Smooth muscle cell (in vitro differentiated cells): Measurements from ENCODE around the gene CNTN4. TPM values are rescaled to one million over a fixed set of nuclear protein-coding genes. Genes with fewer than 3 reads are reported as not detected.

ENCODE experiments used
- DNase-seq: peaks from one replicate; lab custom pipeline; 2025; ENCODE audit not compliant: unreplicated experiment; lab: John Stamatoyannopoulos, UW
- H2AFZ ChIP-seq: fragments of 200-600 bp; sonication (generic); 2 replicates; pipeline ENCODE4 v1.6.0; 2016; ENCODE audit warnings: antibody characterized with exemption, low read depth, mild to moderate bottlenecking
- H3F3A ChIP-seq: fragments of 200-600 bp; sonication (generic); 2 replicates; pipeline ENCODE4 v1.6.0; 2017; ENCODE audit warnings: antibody characterized with exemption, low read depth
- H3K27ac ChIP-seq: fragments of 200-600 bp; sonication (generic); 2 replicates; pipeline ENCODE4 v1.5.1; 2016; ENCODE audit warnings: low read depth, mild to moderate bottlenecking
- H3K27me3 ChIP-seq: fragments of 200-600 bp; sonication (generic); 2 replicates; pipeline ENCODE4 v1.6.1; 2016; ENCODE audit warnings: low read depth, mild to moderate bottlenecking
- H3K36me3 ChIP-seq: fragments of 200-600 bp; sonication (generic); 2 replicates; pipeline ENCODE4 v1.5.1; 2016; ENCODE audit warnings: low read depth
- H3K4me1 ChIP-seq: fragments of 200-600 bp; sonication (generic); 2 replicates; pipeline ENCODE4 v1.5.1; 2016; ENCODE audit warnings: low read depth
- H3K4me2 ChIP-seq: fragments of 200-600 bp; sonication (generic); 2 replicates; pipeline ENCODE4 v1.6.0; 2016; ENCODE audit warnings: mild to moderate bottlenecking
- H3K4me3 ChIP-seq: fragments of 200-600 bp; sonication (generic); 2 replicates; pipeline ENCODE4 v1.5.1; 2016; ENCODE audit warnings: mild to moderate bottlenecking
- H3K79me2 ChIP-seq: fragments of 200-600 bp; sonication (generic); 2 replicates; pipeline ENCODE4 v1.6.0; 2016; ENCODE audit warnings: low read depth, mild to moderate bottlenecking
- H3K9ac ChIP-seq: fragments of 200-600 bp; sonication (generic); 2 replicates; pipeline ENCODE4 v1.6.0; 2016; ENCODE audit warnings: low read depth
- H3K9me3 ChIP-seq: fragments of 200-600 bp; sonication (generic); replicated peaks from 2 replicates; pipeline ENCODE4 v1.5.1; 2016; ENCODE audit warnings: low read depth
- H4K20me1 ChIP-seq: fragments of 200-600 bp; sonication (generic); 2 replicates; pipeline ENCODE4 v1.6.0; 2016; ENCODE audit warnings: low read depth
- CTCF ChIP-seq: fragments of 200-600 bp; sonication (generic); IDR thresholded peaks from 2 replicates; pipeline ENCODE4 v1.5.1; 2017; ENCODE audit warnings: borderline replicate concordance, mild to moderate bottlenecking, antibody characterized with exemption; ENCODE audit not compliant: insufficient read depth, poor library complexity, severe bottlenecking
- WGBS: methylation state at CpG from one replicate; pipeline ENCODE4 v1.1.7; 2016; ENCODE audit warnings: low lambda C conversion rate; 5-methylcytosine and 5-hydroxymethylcytosine counted together
- polyA plus RNA-seq: library from polyadenylated mRNA; unstranded; fragments of >200 nt; fragmentation: Nextera tagmentation; extraction: Ambion mirVana; gene quantifications from 2 replicates; pipeline ENCODE4 v1.2.1, GENCODE V29; 2016
- total RNA-seq: library from RNA; depleted of rRNA; stranded (reverse); fragments of >200 nt; gene quantifications from 2 replicates; pipeline ENCODE4 v1.2.3, GENCODE V29; 2014

Gene CNTN4
- total and polyA plus RNA-seq, 2 experiments from 2014 or later, result 12.1 to 15.8 TPM

- Histone ChIP-seq H3K4me1 (peaks cover 1% of the 10 kb centered on the region), H3K27me3 (no peaks in the 10 kb centered on the region), H3K27ac (no peak overlapping the region), H3K9me3 (no peaks in the 10 kb centered on the region), H3F3A (no peaks in the 10 kb centered on the region), H3K79me2 (no peaks in the 10 kb centered on the region), H3K36me3 (no peaks in the 10 kb centered on the region), H4K20me1 (no peaks in the 10 kb centered on the region), H3K9ac (no peak overlapping the region), H2AFZ (no peak overlapping the region), H3K4me3 (no peak overlapping the region), H3K4me2 (no peak overlapping the region)
- DNase-seq, result no peak
- no peak for TF ChIP-seq CTCF
- 60% methylated on average over 1 of the region's 1 CpG for WGBS
These were observed 695.3 kb downstream of the CNTN4 start for GRCh38 chr3:2793987-2794386.

GRCh38 chr3:2802429-2802828, 703.8 kb downstream of the CNTN4 start:
- H3K36me3 ChIP-seq, result no peaks in the 10 kb centered on the region
- no peak overlapping the region for H2AFZ ChIP-seq
- WGBS, result 60% methylated on average over 7 of the region's 7 CpGs
- no peak for TF ChIP-seq CTCF
- H3K9ac ChIP-seq, result no peak overlapping the region
- H3K4me3 ChIP-seq, result no peak overlapping the region
- H3F3A ChIP-seq, result no peaks in the 10 kb centered on the region
- no peaks in the 10 kb centered on the region for H3K27me3 ChIP-seq
- H3K4me1 ChIP-seq, result no peaks in the 10 kb centered on the region
- H3K4me2 ChIP-seq, result peak overlapping the region; percentile 12
- H3K79me2 ChIP-seq, result no peaks in the 10 kb centered on the region
- H4K20me1 ChIP-seq, result no peaks in the 10 kb centered on the region
- no peak for DNase-seq
- H3K9me3 ChIP-seq, result no peaks in the 10 kb centered on the region
- no peak overlapping the region for H3K27ac ChIP-seq

- Histone ChIP-seq H3K79me2 (no peaks in the 10 kb centered on the region), H3F3A (no peaks in the 10 kb centered on the region), H3K4me1 (no peaks in the 10 kb centered on the region), H3K36me3 (no peaks in the 10 kb centered on the region), H4K20me1 (no peaks in the 10 kb centered on the region), H2AFZ (no peak overlapping the region), H3K27me3 (no peaks in the 10 kb centered on the region), H3K9me3 (no peaks in the 10 kb centered on the region), H3K27ac (no peak overlapping the region), H3K4me3 (no peak overlapping the region), H3K4me2 (no peak overlapping the region), H3K9ac (no peak overlapping the region)
- 58% methylated on average over 1 of the region's 1 CpG for WGBS
- no peak for DNase-seq
- no peak for TF ChIP-seq CTCF
These were observed 708.8 kb downstream of the CNTN4 start for GRCh38 chr3:2807514-2807913.

GRCh38 chr3:2810723-2811122, 712.1 kb downstream of the CNTN4 start:
- no peaks in the 10 kb centered on the region for H3K27me3 ChIP-seq
- H3K36me3 ChIP-seq, result no peaks in the 10 kb centered on the region
- no peaks in the 10 kb centered on the region for H4K20me1 ChIP-seq
- H3K9ac ChIP-seq, result no peak overlapping the region
- TF ChIP-seq CTCF, result no peak
- WGBS, result 89% methylated on average over 1 of the region's 1 CpG
- no peaks in the 10 kb centered on the region for H3K79me2 ChIP-seq
- H3K4me3 ChIP-seq, result no peak overlapping the region
- no peak overlapping the region for H3K4me2 ChIP-seq
- no peak for DNase-seq
- no peaks in the 10 kb centered on the region for H3F3A ChIP-seq
- no peaks in the 10 kb centered on the region for H3K9me3 ChIP-seq
- H3K4me1 ChIP-seq, result no peaks in the 10 kb centered on the region
- no peak overlapping the region for H2AFZ ChIP-seq
- H3K27ac ChIP-seq, result no peak overlapping the region
